SK-N-SH treated with all-trans-retinoic acid at 6 μM for 48 hours (cell line): ENCODE results near the gene CBFA2T3.

Source experiments
- ARNTL ChIP-seq: fragments of 450-650 bp; formaldehyde crosslinking; IDR thresholded peaks from 2 replicates; pipeline ENCODE4 v1.5.0; 2020; ENCODE audit warnings: low read depth, mild to moderate bottlenecking, moderate library complexity, borderline replicate concordance
- CREB5 ChIP-seq: fragments of 250-450 bp; sonication (Bioruptor Pico); IDR thresholded peaks from 2 replicates; pipeline ENCODE4 v1.5.1; 2020; ENCODE audit warnings: low read depth, mild to moderate bottlenecking, moderate library complexity
- ESRRG ChIP-seq: fragments of 250-450 bp; sonication (Bioruptor Pico); IDR thresholded peaks from 2 replicates; pipeline ENCODE4 v1.6.1; 2021; ENCODE audit warnings: mild to moderate bottlenecking
- RARB ChIP-seq: fragments of 250-450 bp; sonication (Bioruptor Pico); IDR thresholded peaks from 2 replicates; pipeline ENCODE4 v1.8.0; 2021; ENCODE audit warnings: mild to moderate bottlenecking, moderate library complexity
- SNAI2 ChIP-seq: fragments of 250-450 bp; sonication (Bioruptor Pico); IDR thresholded peaks from 2 replicates; pipeline ENCODE4 v1.5.0; 2020; ENCODE audit warnings: mild to moderate bottlenecking, moderate library complexity
- TOX ChIP-seq: fragments of 250-450 bp; sonication (Bioruptor Pico); IDR thresholded peaks from 2 replicates; pipeline ENCODE4 v1.8.0; 2021; ENCODE audit warnings: mild to moderate bottlenecking, moderate library complexity, borderline replicate concordance
- ZFP3 ChIP-seq: fragments of 250-450 bp; sonication (Bioruptor Pico); IDR thresholded peaks from 2 replicates; pipeline ENCODE4 v1.5.0; 2020; ENCODE audit warnings: mild to moderate bottlenecking, moderate library complexity
- ZNF8 ChIP-seq: fragments of 450-650 bp; formaldehyde crosslinking; IDR thresholded peaks from 2 replicates; pipeline ENCODE4 v1.5.0; 2020; ENCODE audit warnings: mild to moderate bottlenecking, moderate library complexity
- TF ChIP-seq, protein P1 (sequence below): fragments of 250-450 bp; sonication (Bioruptor Pico); IDR thresholded peaks from 2 replicates; pipeline ENCODE4 v1.8.0; 2020; ENCODE audit warnings: mild to moderate bottlenecking, moderate library complexity, borderline replicate concordance
- TF ChIP-seq, protein P2 (sequence below): fragments of 250-450 bp; sonication (Bioruptor Pico); IDR thresholded peaks from 2 replicates; pipeline ENCODE4 v1.5.0; 2020; ENCODE audit warnings: mild to moderate bottlenecking, moderate library complexity

DNA sequence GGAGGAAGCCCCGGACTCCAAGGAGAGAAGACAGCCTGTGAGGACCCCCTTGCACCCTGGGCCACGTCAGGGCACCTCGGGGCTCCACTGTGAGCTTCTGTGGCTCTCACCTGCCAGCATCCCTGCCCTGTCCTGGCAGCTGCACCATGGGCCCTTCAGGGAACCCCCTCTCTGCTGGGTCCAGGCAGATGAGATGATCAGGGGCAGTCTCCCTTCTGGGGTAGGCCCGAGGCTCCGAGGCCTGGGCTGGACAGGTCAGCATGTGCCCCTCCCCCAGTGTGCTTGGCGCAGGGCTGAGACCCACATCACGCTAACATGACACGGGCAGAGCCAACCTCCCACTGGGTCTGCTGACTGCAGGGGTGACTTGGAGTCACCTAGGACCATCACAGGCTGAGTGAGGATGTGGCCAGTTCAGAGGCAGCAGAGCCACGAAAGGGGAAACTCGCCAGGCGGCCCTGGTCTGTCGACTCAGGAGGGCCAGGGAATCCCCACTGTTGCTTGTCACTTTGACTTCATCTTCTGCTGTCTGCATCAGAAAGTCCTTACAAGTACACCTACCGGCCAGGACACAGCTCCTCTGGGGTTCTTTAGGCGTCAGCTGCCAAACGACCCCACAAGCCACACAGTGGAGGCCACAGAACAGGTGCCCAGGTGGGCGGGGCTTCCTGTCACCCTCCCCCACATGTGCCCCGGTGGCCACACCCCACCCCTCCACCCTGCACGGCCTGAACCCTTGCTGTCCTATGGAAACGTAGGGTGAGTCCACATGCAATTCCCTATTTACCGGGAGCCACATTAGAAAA lies 122.5 kb downstream of the CBFA2T3 start:
- TF ChIP-seq ZFP3 (CRISPR knock-in tag) (no peak), ZNF8 (no peak), RARB (CRISPR knock-in tag) (no peak), ESRRG (CRISPR knock-in tag) (no peak), SNAI2 (CRISPR knock-in tag) (no peak), ARNTL (CRISPR knock-in tag) (no peak), CREB5 (CRISPR knock-in tag) (no peak), TOX (no peak)
- TF ChIP-seq, protein P1, sequence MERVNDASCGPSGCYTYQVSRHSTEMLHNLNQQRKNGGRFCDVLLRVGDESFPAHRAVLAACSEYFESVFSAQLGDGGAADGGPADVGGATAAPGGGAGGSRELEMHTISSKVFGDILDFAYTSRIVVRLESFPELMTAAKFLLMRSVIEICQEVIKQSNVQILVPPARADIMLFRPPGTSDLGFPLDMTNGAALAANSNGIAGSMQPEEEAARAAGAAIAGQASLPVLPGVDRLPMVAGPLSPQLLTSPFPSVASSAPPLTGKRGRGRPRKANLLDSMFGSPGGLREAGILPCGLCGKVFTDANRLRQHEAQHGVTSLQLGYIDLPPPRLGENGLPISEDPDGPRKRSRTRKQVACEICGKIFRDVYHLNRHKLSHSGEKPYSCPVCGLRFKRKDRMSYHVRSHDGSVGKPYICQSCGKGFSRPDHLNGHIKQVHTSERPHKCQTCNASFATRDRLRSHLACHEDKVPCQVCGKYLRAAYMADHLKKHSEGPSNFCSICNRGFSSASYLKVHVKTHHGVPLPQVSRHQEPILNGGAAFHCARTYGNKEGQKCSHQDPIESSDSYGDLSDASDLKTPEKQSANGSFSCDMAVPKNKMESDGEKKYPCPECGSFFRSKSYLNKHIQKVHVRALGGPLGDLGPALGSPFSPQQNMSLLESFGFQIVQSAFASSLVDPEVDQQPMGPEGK (CRISPR knock-in tag), result no peak
- TF ChIP-seq, protein P2, sequence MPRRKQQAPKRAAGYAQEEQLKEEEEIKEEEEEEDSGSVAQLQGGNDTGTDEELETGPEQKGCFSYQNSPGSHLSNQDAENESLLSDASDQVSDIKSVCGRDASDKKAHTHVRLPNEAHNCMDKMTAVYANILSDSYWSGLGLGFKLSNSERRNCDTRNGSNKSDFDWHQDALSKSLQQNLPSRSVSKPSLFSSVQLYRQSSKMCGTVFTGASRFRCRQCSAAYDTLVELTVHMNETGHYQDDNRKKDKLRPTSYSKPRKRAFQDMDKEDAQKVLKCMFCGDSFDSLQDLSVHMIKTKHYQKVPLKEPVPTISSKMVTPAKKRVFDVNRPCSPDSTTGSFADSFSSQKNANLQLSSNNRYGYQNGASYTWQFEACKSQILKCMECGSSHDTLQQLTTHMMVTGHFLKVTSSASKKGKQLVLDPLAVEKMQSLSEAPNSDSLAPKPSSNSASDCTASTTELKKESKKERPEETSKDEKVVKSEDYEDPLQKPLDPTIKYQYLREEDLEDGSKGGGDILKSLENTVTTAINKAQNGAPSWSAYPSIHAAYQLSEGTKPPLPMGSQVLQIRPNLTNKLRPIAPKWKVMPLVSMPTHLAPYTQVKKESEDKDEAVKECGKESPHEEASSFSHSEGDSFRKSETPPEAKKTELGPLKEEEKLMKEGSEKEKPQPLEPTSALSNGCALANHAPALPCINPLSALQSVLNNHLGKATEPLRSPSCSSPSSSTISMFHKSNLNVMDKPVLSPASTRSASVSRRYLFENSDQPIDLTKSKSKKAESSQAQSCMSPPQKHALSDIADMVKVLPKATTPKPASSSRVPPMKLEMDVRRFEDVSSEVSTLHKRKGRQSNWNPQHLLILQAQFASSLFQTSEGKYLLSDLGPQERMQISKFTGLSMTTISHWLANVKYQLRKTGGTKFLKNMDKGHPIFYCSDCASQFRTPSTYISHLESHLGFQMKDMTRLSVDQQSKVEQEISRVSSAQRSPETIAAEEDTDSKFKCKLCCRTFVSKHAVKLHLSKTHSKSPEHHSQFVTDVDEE (CRISPR knock-in tag), result no peak
